HEK293 (cell line): ENCODE measurements around the gene COPG1.

Source experiments
- ATF2 ChIP-seq: fragments of 450-650 bp; formaldehyde crosslinking; IDR thresholded peaks from 2 replicates; pipeline ENCODE4 v1.5.1; 2016; ENCODE audit warnings: missing biosample characterization, missing genetic modification characterization, low read depth
- FEZF1 ChIP-seq: fragments of 450-650 bp; formaldehyde crosslinking; IDR thresholded peaks from 2 replicates; pipeline ENCODE4 v1.5.1; 2016; ENCODE audit warnings: missing biosample characterization, missing genetic modification characterization
- KLF1 ChIP-seq: fragments of 450-650 bp; formaldehyde crosslinking; IDR thresholded peaks from 2 replicates; pipeline ENCODE4 v1.5.1; 2016; ENCODE audit warnings: missing biosample characterization, missing genetic modification characterization
- PBX3 ChIP-seq: sonication (generic); formaldehyde crosslinking; IDR thresholded peaks from 2 replicates; pipeline ENCODE4 v1.8.1; 2022; ENCODE audit warnings: mild to moderate bottlenecking, moderate library complexity, missing genetic modification reagents
- SP2 ChIP-seq: fragments of 450-650 bp; formaldehyde crosslinking; IDR thresholded peaks from 2 replicates; pipeline ENCODE4 v1.5.1; 2016; ENCODE audit warnings: missing biosample characterization, missing genetic modification characterization
- SP3 ChIP-seq: fragments of 450-650 bp; formaldehyde crosslinking; IDR thresholded peaks from 2 replicates; pipeline ENCODE4 v1.5.1; 2016; ENCODE audit warnings: missing biosample characterization, missing genetic modification characterization
- TCF7L2 ChIP-seq: IDR thresholded peaks from 2 replicates; pipeline ENCODE4 v1.6.1; 2011; ENCODE audit warnings: low read depth, mild to moderate bottlenecking, inconsistent platforms, low read length, moderate library complexity, borderline replicate concordance
- ZNF112 ChIP-seq: fragments of 450-650 bp; formaldehyde crosslinking; IDR thresholded peaks from 2 replicates; pipeline ENCODE4 v1.5.0; 2017; ENCODE audit warnings: missing biosample characterization, missing genetic modification characterization
- ZNF146 ChIP-seq: fragments of 450-650 bp; formaldehyde crosslinking; IDR thresholded peaks from 2 replicates; pipeline ENCODE4 v1.5.1; 2016; ENCODE audit warnings: missing biosample characterization, missing genetic modification characterization
- ZNF16 ChIP-seq: fragments of 450-650 bp; formaldehyde crosslinking; IDR thresholded peaks from 2 replicates; pipeline ENCODE4 v1.5.1; 2016; ENCODE audit warnings: low read depth, missing biosample characterization, missing genetic modification characterization
- ZNF2 ChIP-seq: fragments of 450-650 bp; formaldehyde crosslinking; IDR thresholded peaks from 2 replicates; pipeline ENCODE4 v1.5.1; 2016; ENCODE audit warnings: missing biosample characterization, missing genetic modification characterization
- ZNF214 ChIP-seq: fragments of 450-650 bp; formaldehyde crosslinking; IDR thresholded peaks from 2 replicates; pipeline ENCODE4 v1.5.1; 2017; ENCODE audit warnings: missing biosample characterization, mild to moderate bottlenecking, missing genetic modification characterization, borderline replicate concordance
- ZNF24 ChIP-seq: fragments of 450-650 bp; formaldehyde crosslinking; IDR thresholded peaks from 2 replicates; pipeline ENCODE4 v1.5.1; 2016; ENCODE audit warnings: missing biosample characterization, missing genetic modification characterization
- ZNF404 ChIP-seq: fragments of 450-650 bp; formaldehyde crosslinking; IDR thresholded peaks from 2 replicates; pipeline ENCODE4 v1.5.1; 2017; ENCODE audit warnings: missing biosample characterization, missing genetic modification characterization
- ZNF513 ChIP-seq: fragments of 450-650 bp; IDR thresholded peaks from 2 replicates; pipeline ENCODE4 v1.5.1; 2018; ENCODE audit warnings: missing biosample characterization, missing genetic modification characterization
- ZNF549 ChIP-seq: fragments of 450-650 bp; IDR thresholded peaks from 2 replicates; pipeline ENCODE4 v1.5.1; 2018; ENCODE audit warnings: missing biosample characterization, missing genetic modification characterization, mild to moderate bottlenecking, inconsistent platforms, moderate library complexity
- ZNF558 ChIP-seq: fragments of 450-650 bp; formaldehyde crosslinking; IDR thresholded peaks from 2 replicates; pipeline ENCODE4 v1.5.1; 2016; ENCODE audit warnings: missing biosample characterization, missing genetic modification characterization
- ZNF623 ChIP-seq: fragments of 450-650 bp; formaldehyde crosslinking; IDR thresholded peaks from 2 replicates; pipeline ENCODE4 v1.5.1; 2016; ENCODE audit warnings: missing biosample characterization, missing genetic modification characterization
- ZNF677 ChIP-seq: fragments of 450-650 bp; IDR thresholded peaks from 2 replicates; pipeline ENCODE4 v1.5.0; 2018; ENCODE audit warnings: missing biosample characterization, mild to moderate bottlenecking, missing genetic modification characterization, moderate library complexity
- ZNF701 ChIP-seq: fragments of 450-650 bp; formaldehyde crosslinking; IDR thresholded peaks from 2 replicates; pipeline ENCODE4 v1.5.1; 2016; ENCODE audit warnings: missing biosample characterization, missing genetic modification characterization
- ZNF747 ChIP-seq: fragments of 450-650 bp; formaldehyde crosslinking; IDR thresholded peaks from 2 replicates; pipeline ENCODE4 v1.5.1; 2016; ENCODE audit warnings: missing biosample characterization, missing genetic modification characterization
- ZSCAN23 ChIP-seq: fragments of 450-650 bp; formaldehyde crosslinking; IDR thresholded peaks from 2 replicates; pipeline ENCODE4 v1.5.1; 2016; ENCODE audit warnings: missing biosample characterization, missing genetic modification characterization
- TF ChIP-seq, protein P1 (sequence below): fragments of 450-650 bp; formaldehyde crosslinking; IDR thresholded peaks from 2 replicates; pipeline ENCODE4 v1.5.1; 2016; ENCODE audit warnings: missing biosample characterization, missing genetic modification characterization
- TF ChIP-seq, protein P2 (sequence below): fragments of 450-650 bp; formaldehyde crosslinking; IDR thresholded peaks from 2 replicates; pipeline ENCODE4 v1.5.1; 2016; ENCODE audit warnings: missing biosample characterization, missing genetic modification characterization
- TF ChIP-seq, protein P3 (sequence below): fragments of 450-650 bp; formaldehyde crosslinking; IDR thresholded peaks from 2 replicates; pipeline ENCODE4 v1.5.1; 2016; ENCODE audit warnings: missing biosample characterization, missing genetic modification characterization, borderline replicate concordance

COPG1 gene

GRCh38 chr3:129314386-129315222 lies 65.2 kb downstream of the COPG1 start (continued):
- TF ChIP-seq ZNF404 (tag by site-specific recombination) (no peak), ZNF112 (tag by site-specific recombination) (no peak), ZNF214 (tag by site-specific recombination) (no peak), ZNF16 (tag by site-specific recombination) (no peak), ZNF146 (tag by site-specific recombination) (no peak), KLF1 (tag by site-specific recombination) (no peak), ZNF623 (tag by site-specific recombination) (no peak), TCF7L2 (no peak), ZNF2 (no peak), PBX3 (CRISPR knock-in tag) (0 out of 2 replicates have a peak, but pooled peaks have one; percentile 41), SP2 (tag by site-specific recombination) (no peak; the same call in 1 of the 2 replicates), ZNF513 (tag by site-specific recombination) (no peak), ZNF549 (tag by site-specific recombination) (no peak), ZNF677 (tag by site-specific recombination) (no peak), ZSCAN23 (tag by site-specific recombination) (no peak), ATF2 (tag by site-specific recombination) (no peak), ZNF24 (tag by site-specific recombination) (no peak), ZNF701 (tag by site-specific recombination) (no peak), ZNF558 (no peak), SP3 (peak; percentile 19; the same call in 1 of the 2 replicates), FEZF1 (no peak), ZNF747 (tag by site-specific recombination) (no peak)
- TF ChIP-seq, protein P1, sequence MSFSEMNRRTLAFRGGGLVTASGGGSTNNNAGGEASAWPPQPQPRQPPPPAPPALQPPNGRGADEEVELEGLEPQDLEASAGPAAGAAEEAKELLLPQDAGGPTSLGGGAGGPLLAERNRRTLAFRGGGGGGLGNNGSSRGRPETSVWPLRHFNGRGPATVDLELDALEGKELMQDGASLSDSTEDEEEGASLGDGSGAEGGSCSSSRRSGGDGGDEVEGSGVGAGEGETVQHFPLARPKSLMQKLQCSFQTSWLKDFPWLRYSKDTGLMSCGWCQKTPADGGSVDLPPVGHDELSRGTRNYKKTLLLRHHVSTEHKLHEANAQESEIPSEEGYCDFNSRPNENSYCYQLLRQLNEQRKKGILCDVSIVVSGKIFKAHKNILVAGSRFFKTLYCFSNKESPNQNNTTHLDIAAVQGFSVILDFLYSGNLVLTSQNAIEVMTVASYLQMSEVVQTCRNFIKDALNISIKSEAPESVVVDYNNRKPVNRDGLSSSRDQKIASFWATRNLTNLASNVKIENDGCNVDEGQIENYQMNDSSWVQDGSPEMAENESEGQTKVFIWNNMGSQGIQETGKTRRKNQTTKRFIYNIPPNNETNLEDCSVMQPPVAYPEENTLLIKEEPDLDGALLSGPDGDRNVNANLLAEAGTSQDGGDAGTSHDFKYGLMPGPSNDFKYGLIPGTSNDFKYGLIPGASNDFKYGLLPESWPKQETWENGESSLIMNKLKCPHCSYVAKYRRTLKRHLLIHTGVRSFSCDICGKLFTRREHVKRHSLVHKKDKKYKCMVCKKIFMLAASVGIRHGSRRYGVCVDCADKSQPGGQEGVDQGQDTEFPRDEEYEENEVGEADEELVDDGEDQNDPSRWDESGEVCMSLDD (tag by site-specific recombination): 0 out of 2 replicates have a peak, but pooled peaks have one; percentile 26
- TF ChIP-seq, protein P2, sequence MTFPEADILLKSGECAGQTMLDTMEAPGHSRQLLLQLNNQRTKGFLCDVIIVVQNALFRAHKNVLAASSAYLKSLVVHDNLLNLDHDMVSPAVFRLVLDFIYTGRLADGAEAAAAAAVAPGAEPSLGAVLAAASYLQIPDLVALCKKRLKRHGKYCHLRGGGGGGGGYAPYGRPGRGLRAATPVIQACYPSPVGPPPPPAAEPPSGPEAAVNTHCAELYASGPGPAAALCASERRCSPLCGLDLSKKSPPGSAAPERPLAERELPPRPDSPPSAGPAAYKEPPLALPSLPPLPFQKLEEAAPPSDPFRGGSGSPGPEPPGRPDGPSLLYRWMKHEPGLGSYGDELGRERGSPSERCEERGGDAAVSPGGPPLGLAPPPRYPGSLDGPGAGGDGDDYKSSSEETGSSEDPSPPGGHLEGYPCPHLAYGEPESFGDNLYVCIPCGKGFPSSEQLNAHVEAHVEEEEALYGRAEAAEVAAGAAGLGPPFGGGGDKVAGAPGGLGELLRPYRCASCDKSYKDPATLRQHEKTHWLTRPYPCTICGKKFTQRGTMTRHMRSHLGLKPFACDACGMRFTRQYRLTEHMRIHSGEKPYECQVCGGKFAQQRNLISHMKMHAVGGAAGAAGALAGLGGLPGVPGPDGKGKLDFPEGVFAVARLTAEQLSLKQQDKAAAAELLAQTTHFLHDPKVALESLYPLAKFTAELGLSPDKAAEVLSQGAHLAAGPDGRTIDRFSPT (tag by site-specific recombination): no peak
- TF ChIP-seq, protein P3, sequence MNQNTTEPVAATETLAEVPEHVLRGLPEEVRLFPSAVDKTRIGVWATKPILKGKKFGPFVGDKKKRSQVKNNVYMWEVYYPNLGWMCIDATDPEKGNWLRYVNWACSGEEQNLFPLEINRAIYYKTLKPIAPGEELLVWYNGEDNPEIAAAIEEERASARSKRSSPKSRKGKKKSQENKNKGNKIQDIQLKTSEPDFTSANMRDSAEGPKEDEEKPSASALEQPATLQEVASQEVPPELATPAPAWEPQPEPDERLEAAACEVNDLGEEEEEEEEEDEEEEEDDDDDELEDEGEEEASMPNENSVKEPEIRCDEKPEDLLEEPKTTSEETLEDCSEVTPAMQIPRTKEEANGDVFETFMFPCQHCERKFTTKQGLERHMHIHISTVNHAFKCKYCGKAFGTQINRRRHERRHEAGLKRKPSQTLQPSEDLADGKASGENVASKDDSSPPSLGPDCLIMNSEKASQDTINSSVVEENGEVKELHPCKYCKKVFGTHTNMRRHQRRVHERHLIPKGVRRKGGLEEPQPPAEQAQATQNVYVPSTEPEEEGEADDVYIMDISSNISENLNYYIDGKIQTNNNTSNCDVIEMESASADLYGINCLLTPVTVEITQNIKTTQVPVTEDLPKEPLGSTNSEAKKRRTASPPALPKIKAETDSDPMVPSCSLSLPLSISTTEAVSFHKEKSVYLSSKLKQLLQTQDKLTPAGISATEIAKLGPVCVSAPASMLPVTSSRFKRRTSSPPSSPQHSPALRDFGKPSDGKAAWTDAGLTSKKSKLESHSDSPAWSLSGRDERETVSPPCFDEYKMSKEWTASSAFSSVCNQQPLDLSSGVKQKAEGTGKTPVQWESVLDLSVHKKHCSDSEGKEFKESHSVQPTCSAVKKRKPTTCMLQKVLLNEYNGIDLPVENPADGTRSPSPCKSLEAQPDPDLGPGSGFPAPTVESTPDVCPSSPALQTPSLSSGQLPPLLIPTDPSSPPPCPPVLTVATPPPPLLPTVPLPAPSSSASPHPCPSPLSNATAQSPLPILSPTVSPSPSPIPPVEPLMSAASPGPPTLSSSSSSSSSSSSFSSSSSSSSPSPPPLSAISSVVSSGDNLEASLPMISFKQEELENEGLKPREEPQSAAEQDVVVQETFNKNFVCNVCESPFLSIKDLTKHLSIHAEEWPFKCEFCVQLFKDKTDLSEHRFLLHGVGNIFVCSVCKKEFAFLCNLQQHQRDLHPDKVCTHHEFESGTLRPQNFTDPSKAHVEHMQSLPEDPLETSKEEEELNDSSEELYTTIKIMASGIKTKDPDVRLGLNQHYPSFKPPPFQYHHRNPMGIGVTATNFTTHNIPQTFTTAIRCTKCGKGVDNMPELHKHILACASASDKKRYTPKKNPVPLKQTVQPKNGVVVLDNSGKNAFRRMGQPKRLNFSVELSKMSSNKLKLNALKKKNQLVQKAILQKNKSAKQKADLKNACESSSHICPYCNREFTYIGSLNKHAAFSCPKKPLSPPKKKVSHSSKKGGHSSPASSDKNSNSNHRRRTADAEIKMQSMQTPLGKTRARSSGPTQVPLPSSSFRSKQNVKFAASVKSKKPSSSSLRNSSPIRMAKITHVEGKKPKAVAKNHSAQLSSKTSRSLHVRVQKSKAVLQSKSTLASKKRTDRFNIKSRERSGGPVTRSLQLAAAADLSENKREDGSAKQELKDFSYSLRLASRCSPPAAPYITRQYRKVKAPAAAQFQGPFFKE (tag by site-specific recombination): no peak
